Stimulated activated memory B cell treated with anti-CD40 and anti-IgM and Interleukin-4, amounts not matched to agents 10 μg/mL and 1 μg/mL and 100 μg/mL, for 72 hours (primary cell): ENCODE results near the gene HAND2.

Source experiments
- ATAC-seq: fragments of 150-1000 bp; cut with Tn5 transposase; 2 replicates; pipeline ENCODE4 v1.10.0; 2021
- H3K27ac Mint-ChIP-seq: one replicate; pipeline ENCODE4 v1.8.0; 2022; ENCODE audit warnings: mild to moderate bottlenecking, mixed read lengths
- H3K27me3 Mint-ChIP-seq: one replicate; pipeline ENCODE4 v1.8.0; 2022; ENCODE audit warnings: mixed read lengths
- H3K36me3 Mint-ChIP-seq: one replicate; pipeline ENCODE4 v1.8.0; 2022; ENCODE audit warnings: mixed read lengths
- H3K4me1 Mint-ChIP-seq: one replicate; pipeline ENCODE4 v1.8.0; 2022; ENCODE audit warnings: mixed read lengths
- H3K4me3 Mint-ChIP-seq: one replicate; pipeline ENCODE4 v1.8.0; 2022; ENCODE audit warnings: mild to moderate bottlenecking, moderate library complexity, mixed read lengths
- H3K9me3 Mint-ChIP-seq: one replicate; pipeline ENCODE4 v1.8.0; 2022; ENCODE audit warnings: mixed read lengths

The HAND2 gene

GRCh38 chr4:173528378-173529321 is 1.4 kb downstream of the HAND2 start:
- no peak for ATAC-seq
- Mint-ChIP-seq H3K9me3 (peaks cover 3% of the 10 kb centered on the region), H3K4me3 (no peak overlapping the region), H3K4me1 (no peaks in the 10 kb centered on the region), H3K27me3 (peaks cover 95% of the 10 kb centered on the region), H3K27ac (no peak overlapping the region), H3K36me3 (peaks cover 5% of the 10 kb centered on the region)

- Mint-ChIP-seq H3K9me3 (peaks cover 7% of the 10 kb centered on the region), H3K36me3 (peaks cover 9% of the 10 kb centered on the region), H3K27me3 (peaks cover 96% of the 10 kb centered on the region), H3K4me1 (no peaks in the 10 kb centered on the region), H3K4me3 (no peak overlapping the region), H3K27ac (no peak overlapping the region)
- no peak for ATAC-seq
Measured at GRCh38 chr4:173527103-173527891, 2.7 kb downstream of the HAND2 start.

GRCh38 chr4:173526724-173527102 is 3.3 kb downstream of the HAND2 start:
- Mint-ChIP-seq H3K4me3 (no peak overlapping the region), H3K4me1 (no peaks in the 10 kb centered on the region), H3K27ac (no peak overlapping the region), H3K9me3 (peaks cover 7% of the 10 kb centered on the region), H3K27me3 (peaks cover 96% of the 10 kb centered on the region), H3K36me3 (peaks cover 9% of the 10 kb centered on the region)
- no peak for ATAC-seq

- no peak for ATAC-seq
- H3K27me3 Mint-ChIP-seq = peaks cover 95% of the 10 kb centered on the region
- no peaks in the 10 kb centered on the region for H3K4me1 Mint-ChIP-seq
- peaks cover 7% of the 10 kb centered on the region for H3K9me3 Mint-ChIP-seq
- no peak overlapping the region for H3K4me3 Mint-ChIP-seq
- H3K27ac Mint-ChIP-seq = no peak overlapping the region
- H3K36me3 Mint-ChIP-seq = peaks cover 9% of the 10 kb centered on the region
Measured at GRCh38 chr4:173526027-173526482, 4.0 kb downstream of the HAND2 start.

GRCh38 chr4:173525118-173526011 is 4.7 kb downstream of the HAND2 start:
- no peak overlapping the region for H3K4me3 Mint-ChIP-seq
- peaks cover 9% of the 10 kb centered on the region for H3K36me3 Mint-ChIP-seq
- H3K27ac Mint-ChIP-seq = no peak overlapping the region
- H3K9me3 Mint-ChIP-seq = peaks cover 7% of the 10 kb centered on the region
- H3K27me3 Mint-ChIP-seq = peaks cover 95% of the 10 kb centered on the region
- ATAC-seq = no peak
- H3K4me1 Mint-ChIP-seq = no peaks in the 10 kb centered on the region

- Mint-ChIP-seq H3K4me1 (no peaks in the 10 kb centered on the region), H3K9me3 (peaks cover 7% of the 10 kb centered on the region), H3K27me3 (peaks cover 95% of the 10 kb centered on the region), H3K27ac (no peak overlapping the region), H3K36me3 (peaks cover 9% of the 10 kb centered on the region), H3K4me3 (no peak overlapping the region)
- no peak for ATAC-seq
Measured at GRCh38 chr4:173524218-173525117, 5.6 kb downstream of the HAND2 start.

- Mint-ChIP-seq H3K4me3 (no peak overlapping the region), H3K27ac (no peak overlapping the region), H3K27me3 (peaks cover 97% of the 10 kb centered on the region), H3K4me1 (no peaks in the 10 kb centered on the region), H3K9me3 (peaks cover 9% of the 10 kb centered on the region), H3K36me3 (peaks cover 9% of the 10 kb centered on the region)
- ATAC-seq = no peak
Measured at GRCh38 chr4:173522951-173523395, 7.1 kb downstream of the HAND2 start.

GRCh38 chr4:173522160-173522950 is 7.7 kb downstream of the HAND2 start:
- Mint-ChIP-seq H3K27me3 (peaks cover 97% of the 10 kb centered on the region), H3K36me3 (peaks cover 9% of the 10 kb centered on the region), H3K4me1 (no peaks in the 10 kb centered on the region), H3K9me3 (peaks cover 9% of the 10 kb centered on the region), H3K4me3 (peak overlapping the region; percentile 29), H3K27ac (no peak overlapping the region)
- no peak for ATAC-seq

GRCh38 chr4:173521467-173522159 is 8.4 kb downstream of the HAND2 start:
- no peak overlapping the region for H3K4me3 Mint-ChIP-seq
- no peak overlapping the region for H3K27ac Mint-ChIP-seq
- H3K9me3 Mint-ChIP-seq = peaks cover 9% of the 10 kb centered on the region
- peaks cover 97% of the 10 kb centered on the region for H3K27me3 Mint-ChIP-seq
- peaks cover 13% of the 10 kb centered on the region for H3K36me3 Mint-ChIP-seq
- H3K4me1 Mint-ChIP-seq = peaks cover 3% of the 10 kb centered on the region
- no peak for ATAC-seq

- Mint-ChIP-seq H3K36me3 (peaks cover 12% of the 10 kb centered on the region), H3K27ac (no peak overlapping the region), H3K9me3 (peaks cover 7% of the 10 kb centered on the region), H3K4me1 (peaks cover 6% of the 10 kb centered on the region), H3K27me3 (peaks cover 97% of the 10 kb centered on the region), H3K4me3 (no peak overlapping the region)
- ATAC-seq = no peak
Measured at GRCh38 chr4:173520921-173521466, 9.0 kb downstream of the HAND2 start.

GRCh38 chr4:173519111-173520101 is 10.6 kb downstream of the HAND2 start:
- no peak for ATAC-seq
- H3K27ac Mint-ChIP-seq = no peak overlapping the region

More at GRCh38 chr4:173519111-173520101, 10.6 kb downstream of the HAND2 start:
- H3K4me1 Mint-ChIP-seq = peaks cover 6% of the 10 kb centered on the region
- peak overlapping the region; percentile 19 for H3K4me3 Mint-ChIP-seq
- peaks cover 17% of the 10 kb centered on the region for H3K36me3 Mint-ChIP-seq
- H3K27me3 Mint-ChIP-seq = peaks cover 97% of the 10 kb centered on the region
- peaks cover 12% of the 10 kb centered on the region for H3K9me3 Mint-ChIP-seq
